ENCODE measurements around the gene USP36. TPM values are rescaled to one million over a fixed set of nuclear protein-coding genes. Genes with fewer than 3 reads are reported as not detected.

Gene USP36
- total RNA-seq, 1 donor from 2014 or later = 21.6 TPM

DNA sequence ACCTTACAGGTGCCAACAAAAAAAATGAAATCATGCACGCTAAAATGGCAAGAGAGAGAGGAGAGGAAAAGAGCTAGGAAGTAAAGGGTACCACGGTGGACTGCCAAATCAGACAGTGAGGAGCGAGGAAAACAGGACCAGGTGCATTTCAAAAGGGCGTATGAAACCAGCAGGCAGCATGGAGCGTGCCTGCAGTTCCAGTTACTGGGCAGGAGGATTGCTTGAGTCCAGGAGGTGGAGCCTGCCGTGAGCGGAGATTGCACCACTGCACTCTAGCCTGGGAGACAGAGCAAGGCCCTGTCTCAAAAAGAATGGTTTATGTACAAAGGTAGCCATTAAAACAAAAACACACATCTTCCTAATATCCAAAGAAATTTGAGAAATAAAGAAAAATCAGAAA, 16.4 kb downstream of the USP36 start:
- Histone ChIP-seq H3K4me3 (ENCODE audit: low read depth, low read length) (no peak overlapping the region), H3K27me3 (ENCODE audit: control insufficient read depth, insufficient read depth, low read length) (no peaks in the 10 kb centered on the region), H3K36me3 (ENCODE audit: control insufficient read depth, insufficient read depth, low read length) (peaks cover 56% of the 10 kb centered on the region)
- no peak for FAIRE-seq
- TF ChIP-seq, protein P1, sequence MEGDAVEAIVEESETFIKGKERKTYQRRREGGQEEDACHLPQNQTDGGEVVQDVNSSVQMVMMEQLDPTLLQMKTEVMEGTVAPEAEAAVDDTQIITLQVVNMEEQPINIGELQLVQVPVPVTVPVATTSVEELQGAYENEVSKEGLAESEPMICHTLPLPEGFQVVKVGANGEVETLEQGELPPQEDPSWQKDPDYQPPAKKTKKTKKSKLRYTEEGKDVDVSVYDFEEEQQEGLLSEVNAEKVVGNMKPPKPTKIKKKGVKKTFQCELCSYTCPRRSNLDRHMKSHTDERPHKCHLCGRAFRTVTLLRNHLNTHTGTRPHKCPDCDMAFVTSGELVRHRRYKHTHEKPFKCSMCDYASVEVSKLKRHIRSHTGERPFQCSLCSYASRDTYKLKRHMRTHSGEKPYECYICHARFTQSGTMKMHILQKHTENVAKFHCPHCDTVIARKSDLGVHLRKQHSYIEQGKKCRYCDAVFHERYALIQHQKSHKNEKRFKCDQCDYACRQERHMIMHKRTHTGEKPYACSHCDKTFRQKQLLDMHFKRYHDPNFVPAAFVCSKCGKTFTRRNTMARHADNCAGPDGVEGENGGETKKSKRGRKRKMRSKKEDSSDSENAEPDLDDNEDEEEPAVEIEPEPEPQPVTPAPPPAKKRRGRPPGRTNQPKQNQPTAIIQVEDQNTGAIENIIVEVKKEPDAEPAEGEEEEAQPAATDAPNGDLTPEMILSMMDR (IDR thresholded peaks at IDR 0.05; ENCODE audit: insufficient read depth, low read length, severe bottlenecking) = no peak
- no peak for DNase-seq (ENCODE audit: low read depth)

DNA sequence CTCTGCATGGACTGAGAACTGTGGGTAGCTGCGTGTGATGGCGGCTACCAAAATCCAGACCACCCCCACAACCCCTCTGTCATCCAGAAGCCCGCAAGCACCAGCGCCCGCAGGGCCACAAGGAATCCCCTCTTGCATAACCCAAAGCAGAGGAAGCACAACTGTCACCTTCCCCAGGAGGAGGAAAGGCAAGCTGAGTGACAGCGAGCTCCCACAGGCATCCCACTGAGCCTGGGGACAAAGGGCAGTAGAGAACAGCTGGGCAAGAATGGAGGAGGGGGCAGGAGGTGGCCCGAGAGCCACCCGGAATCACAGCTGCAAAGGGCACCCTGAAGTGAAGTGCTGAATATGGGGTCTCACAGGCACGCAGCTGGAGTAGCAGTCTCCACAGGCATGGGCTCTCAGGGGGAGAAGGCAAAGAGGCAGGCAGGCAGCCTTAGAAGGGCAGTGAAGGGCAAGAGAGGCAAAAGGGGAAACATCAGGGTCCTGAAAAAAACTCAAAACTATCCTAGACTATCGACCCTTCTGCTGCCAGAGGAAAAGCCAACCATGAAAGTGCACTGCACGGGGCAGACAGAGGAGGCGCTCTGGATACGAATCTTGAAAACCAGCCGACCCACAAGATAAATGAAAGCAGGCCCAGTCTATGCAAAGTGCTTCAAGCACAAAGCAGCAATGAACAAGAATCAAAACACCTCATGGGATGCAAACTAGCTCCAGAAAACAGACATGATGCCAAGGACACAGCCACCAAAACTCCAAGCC, 17.1 kb downstream of the USP36 start:
- H3K27me3 ChIP-seq (ENCODE audit: control insufficient read depth, insufficient read depth, low read length) = no peaks in the 10 kb centered on the region
- TF ChIP-seq, protein P1 (IDR thresholded peaks at IDR 0.05; ENCODE audit: insufficient read depth, low read length, severe bottlenecking) = peak; percentile 16
- FAIRE-seq = peak; percentile 83
- DNase-seq (ENCODE audit: low read depth) = no peak
- H3K36me3 ChIP-seq (ENCODE audit: control insufficient read depth, insufficient read depth, low read length) = peaks cover 52% of the 10 kb centered on the region
- H3K4me3 ChIP-seq (ENCODE audit: low read depth, low read length) = no peak overlapping the region

DNA sequence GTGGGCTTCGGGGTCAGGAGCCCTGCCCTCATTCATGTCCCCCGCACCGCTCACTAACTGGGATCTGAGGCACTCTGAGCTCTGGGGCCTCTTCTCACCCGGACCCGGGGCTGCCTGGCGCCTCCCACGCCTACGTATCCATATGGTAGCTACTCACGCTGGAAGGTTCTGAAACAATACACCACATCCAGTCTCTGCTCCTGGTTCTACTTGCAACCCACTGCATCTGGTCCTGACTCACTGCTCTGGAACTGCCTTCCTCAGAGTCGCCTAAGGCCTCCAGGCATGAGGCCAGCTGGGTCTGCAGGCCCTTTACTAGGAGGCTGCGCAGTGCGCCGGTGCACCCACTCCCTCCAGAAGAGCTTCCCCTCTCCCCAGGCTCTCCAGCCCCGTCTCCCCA, 18.1 kb downstream of the USP36 start:
- DNase-seq (ENCODE audit: low read depth) (no peak), FAIRE-seq (no peak)
- peaks cover 56% of the 10 kb centered on the region for H3K36me3 ChIP-seq (ENCODE audit: control insufficient read depth, insufficient read depth, low read length)
- TF ChIP-seq, protein P1 (IDR thresholded peaks at IDR 0.05; ENCODE audit: insufficient read depth, low read length, severe bottlenecking) = no peak
- no peaks in the 10 kb centered on the region for H3K27me3 ChIP-seq (ENCODE audit: control insufficient read depth, insufficient read depth, low read length)
- H3K4me3 ChIP-seq (ENCODE audit: low read depth, low read length) = no peak overlapping the region

DNA sequence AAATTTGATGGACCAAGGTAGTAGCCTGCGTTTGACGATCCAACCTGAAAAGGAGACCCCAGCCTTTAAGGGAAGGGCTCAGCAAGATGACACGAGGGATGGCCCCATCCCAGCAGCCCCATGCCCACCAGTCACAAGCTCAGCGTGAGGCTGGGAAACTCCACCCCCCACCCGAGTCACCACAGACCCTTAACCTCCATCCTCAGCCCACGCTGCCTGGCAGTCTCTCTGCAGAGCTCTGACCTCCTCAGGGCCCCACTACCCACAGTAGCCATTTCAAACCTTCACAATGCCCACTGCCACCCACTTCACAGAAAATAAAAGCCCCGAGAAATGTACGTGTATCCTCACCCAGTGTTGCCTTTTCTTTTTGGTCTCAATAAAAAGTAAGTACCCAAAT, 18.7 kb downstream of the USP36 start:
- TF ChIP-seq, protein P1 (IDR thresholded peaks at IDR 0.05; ENCODE audit: insufficient read depth, low read length, severe bottlenecking) = no peak
- H3K27me3 ChIP-seq (ENCODE audit: control insufficient read depth, insufficient read depth, low read length) = no peaks in the 10 kb centered on the region
- no peak for DNase-seq (ENCODE audit: low read depth)
- H3K36me3 ChIP-seq (ENCODE audit: control insufficient read depth, insufficient read depth, low read length) = peaks cover 55% of the 10 kb centered on the region
- no peak overlapping the region for H3K4me3 ChIP-seq (ENCODE audit: low read depth, low read length)
- FAIRE-seq = no peak

DNA sequence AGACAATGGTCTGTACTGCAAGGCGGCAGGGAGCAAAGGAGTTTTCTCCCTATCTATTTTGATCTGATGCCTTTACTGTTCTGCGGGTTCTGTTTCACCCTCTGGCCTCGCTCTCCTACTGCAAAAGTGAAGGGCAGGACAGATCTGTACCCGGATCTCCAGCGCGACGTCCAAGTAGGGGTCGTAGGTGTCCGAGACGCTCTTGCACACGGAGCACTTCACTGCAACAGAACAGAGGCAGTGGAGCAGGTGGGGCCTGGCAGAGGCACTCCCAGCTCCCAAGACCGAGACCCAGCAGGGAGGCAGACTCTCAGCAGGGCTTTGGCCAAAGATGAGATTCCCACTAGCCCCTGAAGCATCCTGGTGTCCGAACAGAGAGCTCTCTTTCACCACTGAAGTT, 19.8 kb downstream of the USP36 start:
- no peak overlapping the region for H3K4me3 ChIP-seq (ENCODE audit: low read depth, low read length)
- FAIRE-seq = no peak
- TF ChIP-seq, protein P1 (IDR thresholded peaks at IDR 0.05; ENCODE audit: insufficient read depth, low read length, severe bottlenecking) = no peak
- H3K27me3 ChIP-seq (ENCODE audit: control insufficient read depth, insufficient read depth, low read length) = no peaks in the 10 kb centered on the region
- H3K36me3 ChIP-seq (ENCODE audit: control insufficient read depth, insufficient read depth, low read length) = peaks cover 49% of the 10 kb centered on the region
- DNase-seq (ENCODE audit: low read depth) = no peak
